ENCODE results near the gene CPNE7. TPM values are rescaled to one million over a fixed set of nuclear protein-coding genes. Genes with fewer than 3 reads are reported as not detected.

CPNE7 gene
- total RNA-seq, 1 donor from 2014 or later = 6.1 TPM

Other genes starting within 250 kb of the CPNE7 start
- gene ANKRD11, start 85.2 kb upstream of the CPNE7 start, total RNA-seq = 113 and 178 TPM in 2 replicates
- gene SPG7, start 67.4 kb upstream of the CPNE7 start, total RNA-seq = 141 and 210 TPM in 2 replicates
- gene RPL13, start 15.1 kb upstream of the CPNE7 start, total RNA-seq = 4,854 and 6,899 TPM in 2 replicates
- 1.8 TPM in 1 of 2 replicates, not detected in the other for gene DPEP1, start 37.9 kb downstream of the CPNE7 start, total RNA-seq
- 107 and 121 TPM in 2 replicates for gene CHMP1A, start 82.0 kb downstream of the CPNE7 start, total RNA-seq
- 8.3 and 10.0 TPM in 2 replicates for gene SPATA33, start 82.1 kb downstream of the CPNE7 start, total RNA-seq
- gene CDK10, start 110.9 kb downstream of the CPNE7 start, total RNA-seq = 36.9 and 52.9 TPM in 2 replicates
- gene SPATA2L, start 125.9 kb downstream of the CPNE7 start, total RNA-seq = 22.1 and 32.7 TPM in 2 replicates
- gene VPS9D1, start 145.1 kb downstream of the CPNE7 start, total RNA-seq = 10.5 and 16.9 TPM in 2 replicates
- gene ZNF276, start 145.8 kb downstream of the CPNE7 start, total RNA-seq = 13.2 and 33.8 TPM in 2 replicates
- gene FANCA, start 240.9 kb downstream of the CPNE7 start, total RNA-seq = 7.6 and 32.3 TPM in 2 replicates

Measured in glomerular endothelial cell (primary cell).